Liver (tissue), 9 donors: ENCODE results near the gene ODC1. TPM values are rescaled to one million over a fixed set of nuclear protein-coding genes. Genes with fewer than 3 reads are reported as not detected.

Source experiments
- DNase-seq: peaks from one replicate; pipeline ENCODE4 v3.0.0-alpha.2; 2017; ENCODE audit warnings: low spot score
- H3K27ac ChIP-seq, 2 donors: one replicate each; pipeline ENCODE4 v1.7.0; 2013; ENCODE audit warnings: inconsistent platforms in 2 of 2, low read length in 2 of 2, control low read depth in 1 of 2, low read depth in 1 of 2, mild to moderate bottlenecking in 1 of 2
- H3K27me3 ChIP-seq, 4 donors: one replicate each; pipeline versions ENCODE4 v1.6.1 to v1.7.0; 2013; ENCODE audit warnings: low read length in 3 of 4, inconsistent platforms in 1 of 4, mild to moderate bottlenecking in 1 of 4, moderate library complexity in 1 of 4; ENCODE audit not compliant: control insufficient read depth in 4 of 4, insufficient read depth in 4 of 4
- H3K36me3 ChIP-seq, 4 donors: one replicate each; pipeline versions ENCODE4 v1.6.1 to v1.7.0; 2013; ENCODE audit warnings: low read length in 3 of 4, mild to moderate bottlenecking in 3 of 4, low read depth in 1 of 4, moderate library complexity in 1 of 4; ENCODE audit not compliant: control insufficient read depth in 4 of 4, insufficient read depth in 3 of 4
- H3K4me1 ChIP-seq, 4 donors: one replicate each; pipeline versions ENCODE4 v1.6.1 to v1.7.0; 2013; ENCODE audit warnings: low read length in 3 of 4, mild to moderate bottlenecking in 3 of 4, moderate library complexity in 1 of 4; ENCODE audit not compliant: control insufficient read depth in 4 of 4, insufficient read depth in 4 of 4
- H3K4me3 ChIP-seq, 3 donors: one replicate each; pipeline versions ENCODE4 v1.6.1 to v1.7.0; 2013; ENCODE audit warnings: low read length in 3 of 3, control low read depth in 1 of 3, low read depth in 1 of 3, mild to moderate bottlenecking in 1 of 3
- H3K9ac ChIP-seq, 2 donors: one replicate each; pipeline ENCODE4 v1.7.0; 2013; ENCODE audit warnings: low read length in 2 of 2, mild to moderate bottlenecking in 2 of 2, moderate library complexity in 2 of 2, control low read depth in 1 of 2, low read depth in 1 of 2
- H3K9me3 ChIP-seq, 4 donors: one replicate each; pipeline versions ENCODE4 v1.6.1 to v1.7.0; 2013; ENCODE audit warnings: low read length in 3 of 4; ENCODE audit not compliant: control insufficient read depth in 4 of 4
- ATF3 ChIP-seq: IDR thresholded peaks from 2 replicates; pipeline ENCODE4 v1.6.1; 2016; ENCODE audit warnings: antibody characterized with exemption
- CTCF ChIP-seq: fragments of 150-350 bp; IDR thresholded peaks from 2 replicates; pipeline ENCODE4 v1.5.1; 2017; ENCODE audit warnings: improper control_type of control experiment, low read depth, low read length; ENCODE audit not compliant: missing input control
- EGR1 ChIP-seq, 2 donors: IDR thresholded peaks; 2 replicates each; pipeline ENCODE4 v1.6.1; 2016 to 2018; ENCODE audit warnings: antibody characterized with exemption in 2 of 2, low read depth in 2 of 2
- FOXA1 ChIP-seq: IDR thresholded peaks from 2 replicates; pipeline ENCODE4 v1.6.1; 2016; ENCODE audit warnings: antibody characterized with exemption
- FOXA2 ChIP-seq: IDR thresholded peaks from 2 replicates; pipeline ENCODE4 v1.6.1; 2016; ENCODE audit warnings: antibody characterized with exemption
- GABPA ChIP-seq, 2 donors: IDR thresholded peaks in 1 of 2; conservative IDR thresholded peaks in 1 of 2; 2 replicates each; pipeline ENCODE4 v1.6.1; 2016; ENCODE audit warnings: antibody characterized with exemption in 2 of 2, mild to moderate bottlenecking in 1 of 2, moderate library complexity in 1 of 2
- HNF4A ChIP-seq, 2 donors: conservative IDR thresholded peaks; 2 replicates each; pipeline ENCODE4 v1.6.1; 2016; ENCODE audit warnings: antibody characterized with exemption in 2 of 2, mild to moderate bottlenecking in 2 of 2
- HNF4G ChIP-seq: IDR thresholded peaks from 2 replicates; pipeline ENCODE4 v1.6.1; 2016; ENCODE audit warnings: antibody characterized with exemption
- JUND ChIP-seq, 2 donors: IDR thresholded peaks; 2 replicates each; pipeline ENCODE4 v1.6.1; 2016; ENCODE audit warnings: antibody characterized with exemption in 2 of 2
- MAX ChIP-seq: IDR thresholded peaks from 2 replicates; pipeline ENCODE4 v1.6.1; 2016; ENCODE audit warnings: antibody characterized with exemption
- NR2F2 ChIP-seq: IDR thresholded peaks from 2 replicates; pipeline ENCODE4 v1.6.1; 2016; ENCODE audit warnings: antibody characterized with exemption
- RAD21 ChIP-seq, 2 donors: IDR thresholded peaks; 2 replicates each; pipeline ENCODE4 v1.6.1; 2016; ENCODE audit warnings: antibody characterized with exemption in 2 of 2, mild to moderate bottlenecking in 2 of 2
- REST ChIP-seq: IDR thresholded peaks from 2 replicates; pipeline ENCODE4 v1.6.1; 2016; ENCODE audit warnings: antibody characterized with exemption, mild to moderate bottlenecking
- RXRA ChIP-seq, 2 donors: IDR thresholded peaks; 2 replicates each; pipeline ENCODE4 v1.6.1; 2017 to 2018; ENCODE audit warnings: antibody characterized with exemption in 2 of 2, mild to moderate bottlenecking in 1 of 2
- SP1 ChIP-seq: IDR thresholded peaks from 2 replicates; pipeline ENCODE4 v1.6.1; 2018; ENCODE audit warnings: antibody characterized with exemption, mild to moderate bottlenecking
- TAF1 ChIP-seq: conservative IDR thresholded peaks from 2 replicates; pipeline ENCODE4 v1.6.1; 2016; ENCODE audit warnings: antibody characterized with exemption, mild to moderate bottlenecking
- YY1 ChIP-seq: IDR thresholded peaks from 2 replicates; pipeline ENCODE4 v1.6.1; 2016; ENCODE audit warnings: antibody characterized with exemption, mild to moderate bottlenecking
- ZBTB33 ChIP-seq: IDR thresholded peaks from 2 replicates; pipeline ENCODE4 v1.6.1; 2016; ENCODE audit warnings: antibody characterized with exemption
- WGBS: extraction: QIAGEN DNeasy Blood & Tissue Kit; methylation state at CpG from one replicate; pipeline ENCODE4 v1.1.7; 2013; 5-methylcytosine and 5-hydroxymethylcytosine counted together
- polyA plus RNA-seq, 2 donors: library from polyadenylated mRNA; stranded (reverse) in 1 of 2; unstranded in 1 of 2; fragments of 200-250 nt in 1 of 2; fragments of >200 nt in 1 of 2; fragmentation: Nextera tagmentation in 1 of 2; extraction: Ambion mirVana in 1 of 2; gene quantifications; one replicate each; pipeline versions ENCODE4 v1.2.1 to v1.2.3, GENCODE V29; 2013 to 2015
- total RNA-seq, 2 donors: library from RNA; depleted of rRNA; stranded (reverse); fragments of >200 nt; gene quantifications; one replicate each; pipeline ENCODE4 v1.2.3, GENCODE V29; 2014
- donor health status: healthy.
- donor health status: healthy.
- donor health status: healthy.
- donor health status: healthy.
- donor health status: healthy.

The ODC1 gene
- total and polyA plus RNA-seq, 4 donors: 8.3 to 75.8 (median 48.1) TPM

GRCh38 chr2:10469955-10470608, 22.0 kb upstream of the ODC1 start:
- Histone ChIP-seq H3K9ac (no peak overlapping the region), H3K36me3 (no peaks in the 10 kb centered on the region), H3K4me3 (no peak overlapping the region), H3K4me1 (no peaks in the 10 kb centered on the region), H3K27ac (no peak overlapping the region), H3K9me3 (no peaks in the 10 kb centered on the region), H3K27me3 (no peaks in the 10 kb centered on the region)
- TF ChIP-seq NR2F2: no peak
- no peak for TF ChIP-seq CTCF
- no peak for TF ChIP-seq FOXA1
- no peak for TF ChIP-seq ZBTB33
- TF ChIP-seq REST: no peak
- no peak for TF ChIP-seq TAF1
- no peak for TF ChIP-seq EGR1 (IDR thresholded peaks at IDR 0.05; ENCODE audit: low read depth in 2 of 2)
- no peak for TF ChIP-seq HNF4A (conservative IDR thresholded peaks at IDR 0.05)
- no peak for TF ChIP-seq JUND (IDR thresholded peaks at IDR 0.05)
- no peak for TF ChIP-seq GABPA (IDR thresholded peaks at IDR 0.05 in 1 of 2, conservative IDR thresholded peaks at IDR 0.05 in 1 of 2)
- no peak for TF ChIP-seq RXRA (IDR thresholded peaks at IDR 0.05)
- TF ChIP-seq FOXA2: no peak
- TF ChIP-seq YY1: no peak
- no peak for TF ChIP-seq RAD21 (IDR thresholded peaks at IDR 0.05)
- TF ChIP-seq MAX: no peak
- no peak for TF ChIP-seq ATF3
- TF ChIP-seq HNF4G: no peak
- TF ChIP-seq SP1: no peak
- 90% methylated on average over 12 of the region's 12 CpGs for WGBS
- DNase-seq: no peak
